HG03571 (cell line): ENCODE data around the gene TPM2.
"Not testable (repeated sequence)": the region's sequence is repeated elsewhere in the genome, so short reads cannot be mapped to it uniquely, and the experiment has no call there.

Experiments
- ATAC-seq: cut with Tn5 transposase; IDR thresholded peaks from one replicate; pipeline ENCODE4 v1.9.1; 2021; ENCODE audit not compliant: unreplicated experiment

The TPM2 gene

DNA sequence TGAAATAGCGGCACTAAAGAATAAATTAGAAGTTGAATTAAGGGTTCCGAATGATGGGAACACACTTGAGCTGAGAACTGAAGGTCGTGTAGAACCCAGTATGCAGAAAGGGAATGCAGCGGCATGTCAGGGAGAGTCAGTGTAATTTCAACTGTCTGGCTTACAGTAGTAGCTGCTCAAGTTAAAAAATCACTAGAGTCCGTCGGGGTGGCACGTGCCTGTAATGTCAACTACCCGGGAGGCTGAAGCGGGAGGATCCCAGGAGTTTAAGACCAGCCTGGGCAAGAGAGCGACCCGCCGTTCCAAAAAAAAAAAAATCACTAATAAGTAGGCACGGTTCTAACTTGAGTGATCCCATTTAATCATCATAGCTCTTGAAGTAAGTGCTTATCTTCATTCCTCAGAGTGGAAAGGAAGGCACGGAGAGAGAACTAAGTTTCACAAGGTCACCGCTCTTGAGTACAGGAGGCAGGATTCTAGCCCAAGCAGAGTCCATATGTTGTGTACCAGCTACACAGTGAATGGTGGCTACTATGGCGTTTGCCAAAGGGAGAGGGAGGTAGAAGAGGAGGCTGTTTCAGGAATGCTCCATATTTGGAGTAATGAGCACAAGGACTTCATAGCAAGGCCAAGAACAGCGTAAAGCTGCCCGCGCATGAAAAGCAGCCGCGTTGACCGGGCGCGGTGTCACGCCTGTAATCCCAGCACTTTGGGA is 32.7 kb downstream of the TPM2 start:
- no peak for ATAC-seq

DNA sequence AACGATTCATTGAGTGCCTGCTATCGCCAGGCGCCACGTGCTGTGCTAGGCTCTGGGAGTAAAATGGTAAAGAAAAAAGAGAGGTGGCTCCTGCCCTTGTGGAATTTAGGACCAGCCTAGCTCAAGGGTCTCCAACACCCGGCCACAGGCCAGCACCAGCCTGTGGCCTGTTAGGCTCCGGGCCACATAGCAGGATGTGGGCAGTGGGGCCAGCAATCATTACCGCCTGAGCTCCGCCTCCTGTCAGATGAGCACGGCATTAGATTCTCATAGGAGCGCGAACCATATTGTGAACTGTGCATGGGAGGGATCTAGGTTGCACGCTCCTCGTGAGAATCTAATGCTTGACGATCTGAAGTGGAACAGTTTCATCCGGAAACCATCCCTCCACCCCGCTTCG is 33.4 kb downstream of the TPM2 start:
- no peak for ATAC-seq

DNA sequence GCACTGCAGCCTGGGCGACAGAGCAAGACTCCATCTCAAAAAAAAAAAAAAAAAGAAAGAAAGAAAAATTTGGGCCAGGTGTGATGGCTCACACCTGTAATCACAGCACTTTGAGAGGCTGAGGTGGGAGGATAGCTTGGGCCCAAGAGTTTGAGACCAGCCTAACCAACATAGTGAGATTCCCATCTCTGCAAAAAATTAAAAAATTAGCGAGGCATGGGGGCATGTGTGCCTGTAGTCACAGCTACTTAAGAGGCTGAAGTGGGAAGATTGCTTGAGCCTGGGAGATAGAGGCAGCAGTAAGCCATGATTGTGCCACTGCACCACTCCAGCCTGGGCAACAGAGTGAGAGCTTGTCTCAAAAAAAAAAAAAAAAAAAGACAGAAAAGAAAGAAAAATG is 36.1 kb downstream of the TPM2 start:
- ATAC-seq: no peak

DNA sequence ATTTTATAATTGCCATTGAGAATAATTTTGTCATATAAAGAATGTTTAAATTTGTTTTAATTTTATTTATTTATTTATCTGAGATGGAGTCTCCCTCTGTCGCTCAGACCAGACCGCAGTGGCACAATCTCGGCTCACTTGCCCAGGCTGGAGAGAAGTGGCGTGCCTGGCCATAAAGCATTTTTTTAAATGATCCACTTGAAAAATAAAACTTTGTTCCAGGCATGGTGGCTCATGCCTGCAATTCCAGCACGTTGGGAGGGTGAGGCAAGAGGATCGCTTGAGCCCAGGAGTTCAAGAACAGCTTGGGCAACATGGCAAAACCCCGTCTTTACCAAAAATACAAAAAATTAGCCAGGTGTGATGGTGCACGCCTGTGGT is 36.9 kb downstream of the TPM2 start:
- ATAC-seq: no peak

DNA sequence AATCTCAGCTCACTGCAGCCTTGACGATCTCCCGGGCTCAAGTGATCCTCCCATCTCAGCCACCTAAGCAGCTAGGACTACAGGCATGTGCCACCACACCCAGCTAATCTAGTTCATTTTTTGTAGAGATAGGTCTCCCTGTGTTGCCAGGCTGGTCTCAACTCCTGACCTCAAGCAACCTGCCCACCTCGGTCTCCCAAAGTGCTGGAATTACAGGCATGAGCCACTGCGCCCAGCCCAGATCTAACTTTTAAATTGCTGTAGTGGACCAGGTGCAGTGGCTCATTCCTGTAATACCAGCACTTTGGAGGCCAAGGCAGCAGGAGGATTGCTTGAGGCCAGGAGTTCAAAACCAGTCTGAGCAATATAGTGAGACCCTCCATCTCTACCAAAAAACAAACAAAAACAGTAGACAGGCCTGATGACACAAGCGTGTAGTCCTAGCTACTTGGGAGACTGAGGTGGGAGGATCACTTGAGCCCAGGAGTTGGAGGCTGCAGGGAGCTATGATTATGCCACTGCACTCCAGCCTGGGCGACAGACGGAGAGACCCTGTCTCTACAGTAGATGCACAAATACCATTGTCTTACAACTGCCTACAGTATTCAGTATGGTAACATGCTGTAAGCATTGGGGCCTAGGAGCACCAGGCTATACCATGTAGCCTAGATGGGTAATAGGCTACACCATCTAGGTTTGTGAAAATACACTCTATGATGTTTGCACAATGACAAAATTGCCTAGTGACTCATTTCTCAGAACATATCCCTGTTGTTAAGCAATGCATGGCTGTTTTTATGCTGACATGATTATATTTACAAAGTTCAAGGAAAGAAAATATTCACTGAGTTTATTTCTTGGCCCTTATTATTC is 37.5 kb downstream of the TPM2 start:
- ATAC-seq: no peak

DNA sequence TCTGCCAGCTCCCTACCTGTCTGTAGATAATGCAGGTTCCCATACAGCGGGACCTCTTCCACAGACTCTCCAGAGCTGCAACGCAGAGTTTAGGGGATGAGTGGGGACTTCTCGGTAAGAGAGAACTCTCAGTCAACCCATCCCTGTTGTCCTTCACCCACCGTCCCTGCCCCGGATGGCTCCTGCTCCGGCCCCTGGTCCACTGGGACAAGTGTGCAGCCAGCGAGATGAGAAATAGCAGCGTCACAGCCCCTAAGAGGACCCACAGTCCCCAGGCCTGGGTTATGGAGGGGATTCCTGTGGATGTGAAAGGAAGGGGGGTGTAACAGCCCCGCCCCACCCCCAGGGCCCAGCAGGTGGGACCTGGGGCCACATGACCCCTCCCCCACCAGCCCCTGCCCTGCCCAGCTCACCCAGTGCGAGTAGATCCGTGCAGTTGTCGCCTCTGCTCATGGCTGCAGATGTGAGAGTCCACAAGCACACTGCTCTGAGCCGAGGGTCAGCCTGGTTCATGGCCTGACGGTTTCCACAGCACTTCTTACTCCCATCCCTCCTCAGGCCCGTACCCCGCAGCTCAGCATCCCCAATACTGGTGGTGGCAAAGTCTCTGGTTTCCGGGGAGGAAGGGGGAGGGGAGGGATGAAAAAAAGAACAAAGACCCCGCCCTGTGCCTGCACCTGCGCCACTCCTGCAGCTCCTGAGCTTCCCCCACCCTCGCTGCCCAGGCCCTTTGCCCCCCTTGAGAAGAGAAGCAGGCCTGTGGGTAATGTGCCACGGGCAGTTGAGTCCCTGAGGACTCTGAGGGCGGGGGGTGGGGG is 39.2 kb downstream of the TPM2 start, which contains the start of gene SIT1:
SIT1 (minus strand) TSS at position 591 of the 818 bp plus-strand sequence; CDS start at position 513, 78 bp downstream.
- no peak for ATAC-seq

DNA sequence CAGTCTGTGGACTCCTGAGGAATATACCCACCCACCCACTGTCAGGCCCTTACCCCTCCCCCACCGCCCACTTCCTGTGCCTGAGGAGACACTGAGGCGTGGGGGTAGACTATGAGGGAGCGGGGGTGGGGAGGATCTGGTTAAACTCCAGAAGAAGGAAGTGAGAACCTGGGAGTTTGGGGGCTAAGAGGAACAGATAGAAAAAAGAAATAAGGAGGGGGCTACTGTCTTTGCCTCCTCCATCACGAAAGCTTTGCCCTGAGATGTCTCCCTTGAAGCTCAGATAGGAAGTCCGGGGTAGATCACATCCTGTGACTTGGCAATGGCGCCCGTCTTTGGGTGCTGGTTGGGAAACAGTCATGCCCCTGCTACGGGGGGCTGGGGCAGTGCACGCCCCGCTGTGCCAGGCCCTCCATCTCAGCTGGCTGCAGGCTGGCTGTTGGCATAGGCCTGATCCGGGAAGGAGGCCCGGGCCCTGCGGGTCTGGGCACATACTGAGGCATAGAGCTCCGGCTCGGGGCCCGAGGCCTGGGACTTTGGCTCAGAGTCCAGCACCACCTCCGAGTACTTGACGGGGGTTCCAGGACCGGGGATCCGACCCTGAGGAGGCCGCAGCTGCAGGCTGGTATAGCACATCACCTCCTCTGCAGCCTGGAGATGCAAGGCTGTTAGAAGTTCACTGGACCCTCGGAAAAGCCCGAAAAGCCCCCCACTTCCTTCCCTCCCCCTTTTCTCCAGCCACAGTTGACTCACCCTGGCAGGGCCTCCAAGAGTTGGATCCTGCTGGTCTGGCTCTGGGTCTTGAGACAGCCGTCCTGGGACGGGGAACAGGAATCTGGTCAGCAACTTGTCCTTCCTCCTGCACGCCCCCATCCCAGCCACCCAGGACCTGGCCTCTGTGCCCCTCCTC is 40.0 kb downstream of the TPM2 start:
- ATAC-seq: no peak

DNA sequence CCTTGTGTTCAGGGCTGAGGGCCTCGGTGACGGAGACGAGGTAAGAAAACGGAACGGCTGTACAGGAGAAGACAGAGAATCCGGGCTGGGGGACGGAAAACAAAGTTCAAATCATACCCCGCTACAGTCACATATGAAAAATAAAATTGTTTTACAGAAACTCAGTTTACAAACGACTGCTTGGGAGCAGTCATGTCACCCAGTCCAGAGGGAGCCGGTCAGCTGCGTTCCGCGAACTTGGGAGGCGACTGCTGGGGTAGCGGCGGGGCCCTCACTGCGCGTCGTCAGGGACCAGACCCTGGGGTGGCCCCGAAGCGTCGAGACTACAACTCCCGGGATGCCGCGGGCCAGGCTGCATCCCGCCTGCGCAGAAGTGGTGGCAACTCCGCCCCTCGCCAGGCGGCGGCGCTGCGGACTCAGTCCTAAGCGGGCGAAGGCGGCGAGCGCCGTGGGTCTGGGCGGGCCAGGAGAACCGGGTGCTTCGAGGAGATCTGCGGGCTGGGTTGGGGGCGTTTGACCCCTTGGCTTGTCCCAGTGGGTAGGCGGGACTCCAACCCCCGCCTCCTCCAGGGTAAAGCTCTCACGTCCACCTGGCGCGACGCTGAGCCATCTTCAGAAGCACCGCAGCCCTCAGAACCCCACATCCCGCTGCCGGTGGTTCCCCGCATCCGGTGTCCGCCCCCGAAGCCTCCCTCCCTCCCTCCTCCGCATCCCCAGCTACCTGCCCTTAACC is 43.0 kb downstream of the TPM2 start:
- peak; percentile 83 for ATAC-seq

DNA sequence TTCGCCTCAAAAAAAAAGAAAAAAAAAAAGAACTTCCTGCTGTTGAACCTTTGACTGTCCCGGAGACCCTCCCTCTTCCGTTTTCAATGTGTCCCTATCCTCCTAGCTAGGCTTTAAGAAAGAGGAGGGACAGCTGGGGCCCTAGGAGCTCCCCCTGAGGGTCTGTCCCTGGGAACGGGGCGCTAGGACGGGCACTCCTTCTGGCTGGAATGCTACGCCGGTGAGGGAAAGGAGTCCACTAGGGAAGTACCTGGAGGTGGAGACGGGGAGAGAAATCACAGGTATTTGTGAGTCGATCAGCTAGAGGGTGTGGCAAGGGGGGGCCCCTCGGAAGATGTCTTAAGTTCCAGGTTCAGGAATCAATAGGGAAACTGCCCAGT is 43.6 kb downstream of the TPM2 start:
- ATAC-seq: no peak

DNA sequence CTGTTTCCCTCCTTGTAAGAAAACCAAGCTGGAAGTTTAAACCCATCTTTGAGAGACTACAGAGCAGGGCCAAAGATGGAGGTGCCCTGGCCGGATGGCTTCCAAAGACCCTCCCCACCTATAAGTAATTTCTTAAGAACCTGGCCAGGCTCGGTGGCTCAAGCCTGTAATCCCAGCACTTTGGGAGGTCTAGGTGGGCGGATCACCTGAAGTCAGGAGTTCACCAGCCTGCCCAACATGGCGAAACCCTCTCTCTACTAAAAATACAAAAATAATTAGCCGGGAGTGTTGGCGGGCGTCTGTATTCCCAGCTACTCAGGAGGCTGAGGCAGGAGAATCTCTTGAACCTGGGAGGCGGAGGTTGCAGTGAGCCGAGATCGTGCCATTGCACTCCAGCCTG is 44.0 kb downstream of the TPM2 start:
- not testable (repeated sequence) for ATAC-seq

DNA sequence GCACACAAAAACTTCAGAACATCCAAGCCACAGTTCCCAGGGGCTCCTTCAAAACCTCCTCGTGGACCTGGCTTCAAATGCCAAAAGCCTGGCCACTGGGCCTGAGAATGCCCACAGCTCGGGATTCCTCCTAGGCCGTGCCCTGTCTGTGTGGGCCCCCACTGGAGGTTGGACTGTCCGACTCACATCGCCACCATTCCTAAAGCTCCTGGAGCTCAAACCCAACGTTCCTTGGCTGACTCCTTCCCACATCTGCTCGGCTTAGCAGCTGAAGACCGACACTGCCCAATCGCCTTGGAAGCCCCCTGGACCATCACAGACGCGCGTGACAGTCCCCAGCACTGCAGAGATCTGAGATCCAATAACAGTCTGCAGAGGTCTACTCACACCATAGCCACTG is 46.7 kb downstream of the TPM2 start:
- ATAC-seq: no peak

DNA sequence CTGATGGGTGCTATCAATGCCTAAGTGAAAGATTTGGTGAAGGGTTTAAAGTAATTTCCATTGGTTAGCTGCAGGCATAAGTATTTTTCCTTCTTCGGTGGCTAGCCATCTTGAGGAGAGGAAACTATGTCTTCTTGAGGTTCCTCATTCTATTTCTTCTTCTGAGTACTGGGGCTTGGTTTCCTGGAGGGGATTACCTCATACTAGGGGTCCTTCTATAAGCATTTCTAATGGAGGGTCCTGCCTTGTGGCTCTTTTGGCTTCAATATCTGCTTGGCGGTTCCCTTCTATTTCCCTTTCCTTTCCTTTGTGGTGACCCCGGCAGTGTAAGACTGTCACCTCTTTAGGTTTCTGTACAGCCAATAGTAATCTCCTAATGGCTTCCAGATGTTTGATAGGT is 48.2 kb downstream of the TPM2 start:
- not testable (repeated sequence) for ATAC-seq

DNA sequence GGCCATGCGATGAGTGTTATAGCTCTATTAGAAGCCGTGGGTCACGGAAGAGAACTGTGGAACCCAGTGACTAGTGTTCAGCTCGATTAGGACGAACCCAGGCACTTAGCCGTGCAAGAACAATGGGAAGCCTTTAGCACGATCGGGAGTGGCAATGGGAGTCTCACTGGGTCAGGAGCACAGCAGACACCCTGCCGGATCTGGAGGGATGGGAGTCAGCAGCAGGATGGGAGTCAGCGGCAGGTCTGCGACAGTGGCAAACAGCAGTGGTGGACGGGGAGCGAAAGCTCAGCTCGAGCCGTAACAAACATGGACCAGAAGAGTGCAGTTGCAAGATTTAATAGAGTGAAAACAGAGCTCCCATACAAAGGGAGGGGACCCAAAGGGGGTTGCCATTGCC is 49.3 kb downstream of the TPM2 start:
- not testable (repeated sequence) for ATAC-seq

DNA sequence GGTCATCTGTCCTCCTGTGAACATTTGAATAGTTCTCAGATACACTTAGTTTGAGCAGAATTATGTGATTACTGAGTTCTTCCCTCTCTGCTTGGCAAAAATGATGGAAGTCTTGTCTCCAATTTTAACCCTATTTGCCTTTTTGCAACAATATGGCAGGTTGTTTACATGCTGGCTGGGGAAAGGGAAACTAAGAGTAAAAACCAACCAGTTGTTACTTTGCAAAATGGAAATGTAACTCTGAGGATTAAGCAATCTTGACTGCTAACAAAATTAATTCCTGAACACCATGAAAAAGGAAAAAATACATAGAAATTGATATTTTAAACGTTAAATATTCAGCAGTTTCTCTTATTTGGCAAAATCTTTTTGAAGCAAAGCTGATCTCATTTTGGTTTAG is 50.1 kb downstream of the TPM2 start:
- ATAC-seq: no peak

DNA sequence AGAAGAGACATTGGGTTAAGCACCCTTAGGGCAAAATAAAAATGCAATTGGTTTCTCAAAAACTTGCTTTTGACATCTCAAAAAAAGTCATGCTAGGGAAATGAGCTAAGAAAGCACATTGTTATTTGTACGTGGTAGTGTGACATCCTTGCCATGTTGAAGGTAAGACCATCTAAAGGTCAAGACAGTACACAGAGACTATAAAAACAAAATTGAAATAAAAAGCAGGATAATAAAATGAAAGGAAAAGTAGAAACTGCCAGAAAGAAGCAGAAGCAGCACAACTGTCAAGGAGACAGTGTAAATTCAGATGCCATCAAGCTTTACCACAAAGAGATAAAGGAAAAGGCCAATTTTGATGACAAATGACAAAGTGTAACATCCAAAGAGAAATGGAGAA is 50.5 kb downstream of the TPM2 start:
- not testable (repeated sequence) for ATAC-seq

DNA sequence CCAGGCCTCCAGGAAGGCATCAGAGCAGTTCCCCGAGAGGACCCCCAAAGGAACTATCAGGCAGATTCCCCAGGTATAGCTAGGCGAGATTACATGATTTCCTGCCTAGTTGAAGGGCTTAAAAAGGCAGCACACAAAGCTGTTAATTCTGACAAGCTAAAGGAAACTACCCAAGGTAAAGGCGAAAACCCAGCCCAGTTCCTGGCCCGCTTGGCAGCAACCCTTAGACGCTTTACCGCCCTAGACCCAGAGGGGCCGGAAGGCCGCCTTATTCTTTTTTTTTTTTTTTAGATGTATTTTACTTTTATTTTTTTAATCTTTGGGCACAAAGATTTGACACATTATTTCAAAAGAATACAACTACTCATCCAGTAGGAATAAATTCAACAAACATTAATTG is 51.0 kb downstream of the TPM2 start:
- not testable (repeated sequence) for ATAC-seq

DNA sequence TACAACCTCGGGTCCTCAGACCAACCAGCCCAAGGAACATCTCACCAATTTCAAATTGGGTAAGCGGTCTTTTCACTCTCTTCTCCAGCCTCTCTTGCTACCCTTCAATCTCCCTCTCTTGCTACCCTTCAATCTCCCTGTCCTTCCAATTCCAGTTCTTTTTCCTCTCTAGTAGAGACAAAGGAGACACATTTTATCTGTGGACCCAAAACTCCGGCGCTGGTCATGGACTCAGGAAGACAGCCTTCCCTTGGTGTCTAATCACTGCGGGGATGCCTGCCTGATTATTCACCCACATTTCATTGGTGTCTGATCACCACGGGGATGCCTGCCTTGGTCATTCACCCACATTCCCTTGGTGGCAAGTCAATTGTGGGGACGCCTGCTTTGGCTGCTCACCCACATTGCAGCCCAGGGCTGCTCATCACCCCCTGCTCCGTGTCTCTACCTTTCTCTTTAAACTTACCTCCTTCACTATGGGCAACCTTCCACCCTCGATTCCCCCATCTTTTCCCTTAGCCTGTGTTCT is 52.2 kb downstream of the TPM2 start:
- not testable (repeated sequence) for ATAC-seq

DNA sequence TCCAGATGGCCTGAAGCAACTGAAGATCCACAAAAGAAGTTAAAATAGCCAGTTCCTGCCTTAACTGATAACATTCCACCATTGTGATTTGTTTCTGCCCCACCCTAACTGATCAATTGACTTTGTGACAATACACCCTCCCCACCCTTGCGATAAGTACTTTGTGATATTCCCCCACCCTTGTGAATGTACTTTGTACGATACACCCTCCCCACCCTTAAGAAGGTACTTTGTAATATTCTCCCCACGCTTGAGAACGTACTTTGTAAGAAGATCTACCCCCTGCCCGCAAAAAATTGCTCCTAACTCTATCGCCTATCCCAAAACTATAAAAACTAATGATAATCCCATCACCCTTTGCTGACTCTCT is 52.9 kb downstream of the TPM2 start:
- not testable (repeated sequence) for ATAC-seq

DNA sequence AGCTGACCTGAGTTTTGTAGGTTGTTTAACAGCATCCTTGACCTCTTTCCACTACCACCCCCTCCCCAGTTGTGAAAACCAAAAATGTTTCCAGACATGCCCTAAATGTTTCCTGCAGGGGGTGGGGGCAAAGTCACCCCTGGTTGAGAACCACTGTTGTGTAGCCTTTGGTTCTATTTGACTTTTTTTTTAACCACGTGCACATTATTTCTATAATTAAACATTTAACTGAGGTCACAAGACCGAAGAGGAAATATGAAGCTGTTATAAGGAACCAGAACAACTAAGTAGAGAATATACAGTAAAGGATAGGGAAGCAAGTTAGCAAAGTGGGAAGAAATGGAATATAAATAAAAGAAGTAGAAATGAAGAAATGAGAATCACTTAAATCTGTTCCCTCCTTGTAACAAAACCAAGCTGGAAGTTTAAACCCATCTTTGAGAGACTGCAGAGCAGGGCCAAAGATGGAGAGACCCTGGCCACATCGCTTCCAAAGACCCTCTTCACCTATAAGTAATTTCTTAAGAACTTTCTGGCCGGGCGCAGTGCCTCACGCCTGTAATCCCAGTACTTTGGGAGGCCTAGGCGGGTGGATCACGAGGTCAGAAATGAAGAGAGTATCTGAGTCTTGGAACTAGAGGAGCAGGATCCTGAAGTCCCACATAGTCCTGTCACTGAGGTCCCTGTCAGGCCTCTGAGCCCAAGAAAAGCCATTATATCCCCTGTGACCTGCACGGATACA is 53.4 kb downstream of the TPM2 start:
- ATAC-seq: no peak
